ENCODE data around the gene KISS1. TPM values are rescaled to one million over a fixed set of nuclear protein-coding genes. Genes with fewer than 3 reads are reported as not detected.

KISS1 gene
- total RNA-seq, 1 donor from 2014 or later, result not detected

DNA sequence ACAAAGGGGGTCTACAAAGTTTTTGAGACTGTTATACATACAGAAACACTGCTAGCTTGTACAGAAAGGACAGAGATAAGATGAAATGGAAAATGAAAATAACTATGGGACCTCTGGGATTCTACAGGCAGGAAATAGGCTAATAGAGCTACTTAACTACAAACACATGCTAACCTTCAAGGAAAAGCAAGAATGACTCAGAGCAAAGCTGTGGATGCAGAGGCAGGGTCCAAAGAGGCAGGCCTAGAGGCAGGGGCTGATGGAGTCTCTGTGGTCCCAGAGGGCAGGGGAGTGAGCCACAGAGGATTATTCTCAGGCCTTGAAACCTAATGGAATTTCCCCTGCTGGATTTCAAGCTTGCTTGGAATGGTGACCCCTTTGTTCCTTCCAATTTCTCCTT, 36.2 kb upstream of the KISS1 start:
- Histone ChIP-seq H3K27ac (no peak overlapping the region), H3K4me3 (no peak overlapping the region), H3K9me3 (no peaks in the 10 kb centered on the region), H3K36me3 (no peaks in the 10 kb centered on the region), H3K4me1 (no peaks in the 10 kb centered on the region), H3K27me3 (no peaks in the 10 kb centered on the region)
- no peak for DNase-seq (ENCODE audit: extremely low spot score in 2 of 2)
- intact Hi-C loops (cut with DNase I), result no loop called here
- no peak for TF ChIP-seq POLR2AphosphoS5 (IDR thresholded peaks at IDR 0.05; ENCODE audit: insufficient read depth in 1 of 2, low read depth in 1 of 2)
- TF ChIP-seq POLR2A (IDR thresholded peaks at IDR 0.05), result no peak
- TF ChIP-seq, protein P1, sequence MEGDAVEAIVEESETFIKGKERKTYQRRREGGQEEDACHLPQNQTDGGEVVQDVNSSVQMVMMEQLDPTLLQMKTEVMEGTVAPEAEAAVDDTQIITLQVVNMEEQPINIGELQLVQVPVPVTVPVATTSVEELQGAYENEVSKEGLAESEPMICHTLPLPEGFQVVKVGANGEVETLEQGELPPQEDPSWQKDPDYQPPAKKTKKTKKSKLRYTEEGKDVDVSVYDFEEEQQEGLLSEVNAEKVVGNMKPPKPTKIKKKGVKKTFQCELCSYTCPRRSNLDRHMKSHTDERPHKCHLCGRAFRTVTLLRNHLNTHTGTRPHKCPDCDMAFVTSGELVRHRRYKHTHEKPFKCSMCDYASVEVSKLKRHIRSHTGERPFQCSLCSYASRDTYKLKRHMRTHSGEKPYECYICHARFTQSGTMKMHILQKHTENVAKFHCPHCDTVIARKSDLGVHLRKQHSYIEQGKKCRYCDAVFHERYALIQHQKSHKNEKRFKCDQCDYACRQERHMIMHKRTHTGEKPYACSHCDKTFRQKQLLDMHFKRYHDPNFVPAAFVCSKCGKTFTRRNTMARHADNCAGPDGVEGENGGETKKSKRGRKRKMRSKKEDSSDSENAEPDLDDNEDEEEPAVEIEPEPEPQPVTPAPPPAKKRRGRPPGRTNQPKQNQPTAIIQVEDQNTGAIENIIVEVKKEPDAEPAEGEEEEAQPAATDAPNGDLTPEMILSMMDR (IDR thresholded peaks at IDR 0.05), result no peak

DNA sequence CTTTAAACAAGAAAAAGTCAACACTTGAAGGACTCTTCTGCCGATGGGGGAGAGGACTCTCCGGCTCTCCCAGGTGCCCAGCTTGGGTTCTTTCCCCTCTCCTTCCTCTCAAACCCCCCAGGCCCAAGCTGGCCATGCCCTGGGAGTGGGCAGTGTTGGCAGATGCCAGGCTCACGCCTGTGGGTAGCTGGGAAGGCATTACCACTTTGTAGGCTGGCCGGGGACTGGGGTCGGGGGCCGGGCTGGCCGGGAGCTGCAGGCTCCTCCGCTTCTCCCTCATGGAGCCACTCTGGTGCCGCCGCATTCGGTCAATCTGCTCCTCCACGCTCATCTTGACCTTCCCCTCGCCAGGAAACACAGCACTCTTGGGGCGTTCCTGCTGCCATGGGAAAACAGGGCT, 33.9 kb upstream of the KISS1 start:
- no peak overlapping the region for H3K27ac ChIP-seq
- intact Hi-C loops (cut with DNase I), result no loop called here
- no peak for DNase-seq (ENCODE audit: extremely low spot score in 2 of 2)
- no peaks in the 10 kb centered on the region for H3K36me3 ChIP-seq
- H3K4me3 ChIP-seq, result no peak overlapping the region
- H3K27me3 ChIP-seq, result no peaks in the 10 kb centered on the region
- no peak for TF ChIP-seq POLR2A (IDR thresholded peaks at IDR 0.05)
- no peak for TF ChIP-seq POLR2AphosphoS5 (IDR thresholded peaks at IDR 0.05; ENCODE audit: insufficient read depth in 1 of 2, low read depth in 1 of 2)
- H3K4me1 ChIP-seq, result no peaks in the 10 kb centered on the region
- H3K9me3 ChIP-seq, result no peaks in the 10 kb centered on the region

DNA sequence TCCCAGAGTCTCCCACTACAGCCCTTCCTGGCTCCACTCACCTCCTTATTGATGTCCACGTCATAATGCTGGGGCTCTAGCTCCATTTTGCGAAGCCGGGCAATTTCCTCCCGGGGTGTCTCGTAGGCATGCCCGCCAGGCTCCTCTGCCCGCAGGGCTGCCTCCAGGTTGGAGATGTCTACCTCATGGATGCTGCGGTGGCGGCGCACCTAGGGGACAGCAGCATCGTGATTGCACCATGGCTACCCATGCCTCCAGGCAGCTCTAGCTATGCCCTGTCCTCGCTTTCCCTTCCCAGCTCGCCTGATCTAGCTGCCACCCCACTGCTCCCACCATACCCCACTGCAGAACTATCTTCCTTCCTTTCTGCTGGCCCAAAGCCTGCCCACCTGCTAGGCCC, 32.6 kb upstream of the KISS1 start:
- no peaks in the 10 kb centered on the region for H3K36me3 ChIP-seq

DNA sequence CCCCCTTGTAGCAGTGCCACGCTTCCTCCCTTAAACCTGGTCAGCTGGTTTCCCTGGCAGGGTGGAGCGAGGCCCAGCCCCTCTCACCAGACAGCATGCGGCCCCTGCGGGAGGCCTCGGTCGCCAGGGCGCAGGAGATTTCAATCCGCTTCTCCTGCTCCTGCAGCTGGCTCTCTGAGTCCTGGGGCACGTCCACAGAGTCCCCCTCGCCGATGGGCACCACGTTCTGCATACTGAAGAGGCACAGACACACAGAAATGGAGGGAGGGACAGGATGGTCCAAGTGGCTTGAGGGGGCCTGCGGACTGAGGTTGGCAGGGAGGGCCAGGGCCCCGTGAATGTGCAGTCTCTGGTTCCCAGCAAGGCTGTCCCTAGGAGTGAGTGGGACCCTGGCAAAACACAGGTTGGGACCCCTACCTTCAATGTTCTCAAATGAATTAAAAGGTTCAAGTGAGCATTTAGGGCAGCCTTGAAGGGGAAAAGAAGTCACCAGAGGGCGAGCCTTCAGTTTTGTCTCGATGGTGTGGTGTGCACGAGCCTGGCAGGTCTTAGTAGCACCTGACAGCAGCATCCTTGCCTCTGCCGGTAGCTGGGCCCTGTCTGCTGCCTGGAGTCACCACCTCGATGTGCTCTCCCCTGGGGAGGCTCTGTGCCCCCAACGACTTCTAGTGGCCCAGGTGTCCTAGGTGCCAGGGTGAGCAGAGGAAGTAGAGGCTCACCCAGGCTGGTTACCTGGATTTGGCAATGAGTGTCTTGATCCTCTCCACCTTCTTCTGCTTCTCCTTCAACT, 31.9 kb upstream of the KISS1 start:
- no peak for DNase-seq (ENCODE audit: extremely low spot score in 2 of 2)
- Histone ChIP-seq H3K27ac (no peak overlapping the region), H3K36me3 (no peaks in the 10 kb centered on the region), H3K4me3 (no peak overlapping the region), H3K4me1 (no peaks in the 10 kb centered on the region), H3K9me3 (no peaks in the 10 kb centered on the region), H3K27me3 (no peaks in the 10 kb centered on the region)
- no peak for TF ChIP-seq POLR2AphosphoS5 (IDR thresholded peaks at IDR 0.05; ENCODE audit: insufficient read depth in 1 of 2, low read depth in 1 of 2)
- TF ChIP-seq, protein P1 (IDR thresholded peaks at IDR 0.05), result no peak
- no peak for TF ChIP-seq POLR2A (IDR thresholded peaks at IDR 0.05)
- intact Hi-C loops (cut with DNase I), result no loop called here

More for the DNA sequence above, 32.6 kb upstream of the KISS1 start:
- H3K4me1 ChIP-seq, result no peaks in the 10 kb centered on the region
- H3K4me3 ChIP-seq, result no peak overlapping the region
- H3K27me3 ChIP-seq, result no peaks in the 10 kb centered on the region
- H3K27ac ChIP-seq, result no peak overlapping the region
- H3K9me3 ChIP-seq, result no peaks in the 10 kb centered on the region
- no peak for TF ChIP-seq POLR2AphosphoS5 (IDR thresholded peaks at IDR 0.05; ENCODE audit: insufficient read depth in 1 of 2, low read depth in 1 of 2)
- no peak for TF ChIP-seq POLR2A (IDR thresholded peaks at IDR 0.05)
- TF ChIP-seq, protein P1 (IDR thresholded peaks at IDR 0.05), result no peak
- intact Hi-C loops (cut with DNase I), result no loop called here
- no peak for DNase-seq (ENCODE audit: extremely low spot score in 2 of 2)

DNA sequence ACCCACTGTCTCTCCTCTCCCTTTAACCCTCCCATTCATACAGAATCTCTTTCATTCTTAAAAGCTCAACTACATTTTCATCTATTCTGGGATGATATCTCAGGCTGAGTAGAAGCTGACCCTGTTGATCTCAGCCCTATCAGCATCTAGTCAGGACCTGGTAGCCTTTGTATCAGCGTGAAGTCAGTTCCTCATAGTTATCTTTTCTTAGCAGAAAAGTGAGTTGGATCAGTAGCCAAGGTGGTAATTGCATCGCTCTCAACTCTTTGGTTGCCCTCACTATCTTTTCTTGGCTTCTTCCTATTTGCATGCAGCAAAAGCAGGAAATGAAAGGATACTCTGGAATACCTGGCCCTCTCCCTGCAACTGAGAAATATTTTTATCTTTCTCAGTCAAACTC, 31.1 kb upstream of the KISS1 start:
- Histone ChIP-seq H3K4me1 (no peaks in the 10 kb centered on the region), H3K4me3 (no peak overlapping the region), H3K36me3 (no peaks in the 10 kb centered on the region), H3K9me3 (no peaks in the 10 kb centered on the region), H3K27me3 (no peaks in the 10 kb centered on the region), H3K27ac (no peak overlapping the region)
- no peak for TF ChIP-seq POLR2A (IDR thresholded peaks at IDR 0.05)
- TF ChIP-seq POLR2AphosphoS5 (IDR thresholded peaks at IDR 0.05; ENCODE audit: insufficient read depth in 1 of 2, low read depth in 1 of 2), result no peak
- TF ChIP-seq, protein P1 (IDR thresholded peaks at IDR 0.05), result no peak
- intact Hi-C loops (cut with DNase I), result no loop called here
- DNase-seq (ENCODE audit: extremely low spot score in 2 of 2), result no peak

Measured in vagina (tissue), 2 donors.